ENCODE measurements around the gene PLPP4.

DNA sequence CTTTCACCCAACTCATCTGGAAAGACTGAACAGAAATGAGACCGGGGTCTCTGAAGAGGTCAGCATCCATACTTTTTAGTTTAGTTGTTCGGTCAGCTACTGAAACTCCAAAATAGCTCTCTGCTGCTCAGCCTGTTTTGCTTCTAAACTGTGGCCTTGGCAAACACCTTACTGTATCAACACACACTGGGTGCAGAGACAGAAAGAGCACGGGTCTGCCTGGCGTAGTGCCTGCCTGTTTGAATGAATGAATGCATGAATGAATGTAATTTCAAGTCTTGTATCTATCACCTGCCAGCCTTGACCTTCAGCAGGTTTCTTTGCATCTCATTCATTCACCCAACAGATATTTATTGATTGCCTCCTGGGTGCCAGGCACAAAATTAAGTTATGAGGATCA, 98.4 kb downstream of the PLPP4 start:
- TF ChIP-seq POLR2A (IDR thresholded peaks at IDR 0.05), result no peak
- TF ChIP-seq, protein P1, sequence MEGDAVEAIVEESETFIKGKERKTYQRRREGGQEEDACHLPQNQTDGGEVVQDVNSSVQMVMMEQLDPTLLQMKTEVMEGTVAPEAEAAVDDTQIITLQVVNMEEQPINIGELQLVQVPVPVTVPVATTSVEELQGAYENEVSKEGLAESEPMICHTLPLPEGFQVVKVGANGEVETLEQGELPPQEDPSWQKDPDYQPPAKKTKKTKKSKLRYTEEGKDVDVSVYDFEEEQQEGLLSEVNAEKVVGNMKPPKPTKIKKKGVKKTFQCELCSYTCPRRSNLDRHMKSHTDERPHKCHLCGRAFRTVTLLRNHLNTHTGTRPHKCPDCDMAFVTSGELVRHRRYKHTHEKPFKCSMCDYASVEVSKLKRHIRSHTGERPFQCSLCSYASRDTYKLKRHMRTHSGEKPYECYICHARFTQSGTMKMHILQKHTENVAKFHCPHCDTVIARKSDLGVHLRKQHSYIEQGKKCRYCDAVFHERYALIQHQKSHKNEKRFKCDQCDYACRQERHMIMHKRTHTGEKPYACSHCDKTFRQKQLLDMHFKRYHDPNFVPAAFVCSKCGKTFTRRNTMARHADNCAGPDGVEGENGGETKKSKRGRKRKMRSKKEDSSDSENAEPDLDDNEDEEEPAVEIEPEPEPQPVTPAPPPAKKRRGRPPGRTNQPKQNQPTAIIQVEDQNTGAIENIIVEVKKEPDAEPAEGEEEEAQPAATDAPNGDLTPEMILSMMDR (IDR thresholded peaks at IDR 0.05), result no peak
- no peak for TF ChIP-seq POLR2AphosphoS5 (IDR thresholded peaks at IDR 0.05)
